SK-N-SH treated with all-trans-retinoic acid at 6 μM for 48 hours (cell line): Measurements from ENCODE around the gene SNX30.

Experiments
- ATAC-seq: fragments of 200-7000 bp; cut with Tn5 transposase; 3 replicates; pipeline ENCODE4 v1.9.1; 2020; ENCODE audit warnings: mild to moderate bottlenecking, moderate library complexity
- ARNTL ChIP-seq: fragments of 450-650 bp; formaldehyde crosslinking; IDR thresholded peaks from 2 replicates; pipeline ENCODE4 v1.5.0; 2020; ENCODE audit warnings: low read depth, mild to moderate bottlenecking, moderate library complexity, borderline replicate concordance
- BACH2 ChIP-seq: fragments of 250-450 bp; sonication (Bioruptor Pico); IDR thresholded peaks from 2 replicates; pipeline ENCODE4 v1.9.0; 2021; ENCODE audit warnings: mild to moderate bottlenecking, borderline replicate concordance
- CREB5 ChIP-seq: fragments of 250-450 bp; sonication (Bioruptor Pico); IDR thresholded peaks from 2 replicates; pipeline ENCODE4 v1.5.1; 2020; ENCODE audit warnings: low read depth, mild to moderate bottlenecking, moderate library complexity
- CSDC2 ChIP-seq: fragments of 250-450 bp; sonication (Bioruptor Pico); IDR thresholded peaks from 2 replicates; pipeline ENCODE4 v1.5.0; 2020; ENCODE audit warnings: mild to moderate bottlenecking, moderate library complexity
- ESRRG ChIP-seq: fragments of 250-450 bp; sonication (Bioruptor Pico); IDR thresholded peaks from 2 replicates; pipeline ENCODE4 v1.6.1; 2021; ENCODE audit warnings: mild to moderate bottlenecking
- GLIS3 ChIP-seq: fragments of 250-450 bp; sonication (Bioruptor Pico); IDR thresholded peaks from 2 replicates; pipeline ENCODE4 v1.5.0; 2020; ENCODE audit warnings: mild to moderate bottlenecking, moderate library complexity
- ISL1 ChIP-seq: fragments of 250-450 bp; sonication (Bioruptor Pico); IDR thresholded peaks from 2 replicates; pipeline ENCODE4 v2.1.2; 2022; ENCODE audit warnings: mild to moderate bottlenecking, moderate library complexity
- OSR1 ChIP-seq: fragments of 250-450 bp; sonication (Bioruptor Pico); IDR thresholded peaks from 2 replicates; pipeline ENCODE4 v1.8.0; 2022; ENCODE audit warnings: moderate library complexity, mild to moderate bottlenecking, inconsistent platforms
- PATZ1 ChIP-seq: fragments of 250-450 bp; sonication (Bioruptor Pico); IDR thresholded peaks from 2 replicates; pipeline ENCODE4 v1.8.0; 2020; ENCODE audit warnings: mild to moderate bottlenecking, moderate library complexity, borderline replicate concordance
- POU6F1 ChIP-seq: fragments of 250-450 bp; sonication (Bioruptor Pico); IDR thresholded peaks from 2 replicates; pipeline ENCODE4 v1.8.0; 2021; ENCODE audit warnings: low read depth, mild to moderate bottlenecking, moderate library complexity, borderline replicate concordance
- RARB ChIP-seq: fragments of 250-450 bp; sonication (Bioruptor Pico); IDR thresholded peaks from 2 replicates; pipeline ENCODE4 v1.8.0; 2021; ENCODE audit warnings: mild to moderate bottlenecking, moderate library complexity
- SNAI2 ChIP-seq: fragments of 250-450 bp; sonication (Bioruptor Pico); IDR thresholded peaks from 2 replicates; pipeline ENCODE4 v1.5.0; 2020; ENCODE audit warnings: mild to moderate bottlenecking, moderate library complexity
- TCF4 ChIP-seq: fragments of 250-450 bp; sonication (Bioruptor Pico); IDR thresholded peaks from 2 replicates; pipeline ENCODE4 v1.8.0; 2021; ENCODE audit warnings: mild to moderate bottlenecking, moderate library complexity, borderline replicate concordance
- TOX ChIP-seq: fragments of 250-450 bp; sonication (Bioruptor Pico); IDR thresholded peaks from 2 replicates; pipeline ENCODE4 v1.8.0; 2021; ENCODE audit warnings: mild to moderate bottlenecking, moderate library complexity, borderline replicate concordance
- TSHZ2 ChIP-seq: fragments of 250-450 bp; sonication (Bioruptor Pico); IDR thresholded peaks from 2 replicates; pipeline ENCODE4 v1.5.0; 2020; ENCODE audit warnings: mild to moderate bottlenecking, moderate library complexity
- ZC3H10 ChIP-seq: fragments of 250-450 bp; sonication (Bioruptor Pico); IDR thresholded peaks from 2 replicates; pipeline ENCODE4 v1.5.1; 2021; ENCODE audit warnings: mild to moderate bottlenecking, moderate library complexity
- ZFP3 ChIP-seq: fragments of 250-450 bp; sonication (Bioruptor Pico); IDR thresholded peaks from 2 replicates; pipeline ENCODE4 v1.5.0; 2020; ENCODE audit warnings: mild to moderate bottlenecking, moderate library complexity
- ZFP30 ChIP-seq: fragments of 450-650 bp; formaldehyde crosslinking; IDR thresholded peaks from 2 replicates; pipeline ENCODE4 v1.5.0; 2022; ENCODE audit warnings: mild to moderate bottlenecking, moderate library complexity
- ZNF565 ChIP-seq: fragments of 450-650 bp; formaldehyde crosslinking; conservative IDR thresholded peaks from 2 replicates; pipeline ENCODE4 v1.5.0; 2020; ENCODE audit warnings: low read depth, mild to moderate bottlenecking, moderate library complexity
- ZNF70 ChIP-seq: fragments of 450-650 bp; formaldehyde crosslinking; IDR thresholded peaks from 2 replicates; pipeline ENCODE4 v1.5.0; 2020; ENCODE audit warnings: mild to moderate bottlenecking, moderate library complexity
- ZNF8 ChIP-seq: fragments of 450-650 bp; formaldehyde crosslinking; IDR thresholded peaks from 2 replicates; pipeline ENCODE4 v1.5.0; 2020; ENCODE audit warnings: mild to moderate bottlenecking, moderate library complexity

The SNX30 gene

GRCh38 chr9:112831969-112832368 is 81.4 kb downstream of the SNX30 start:
- ATAC-seq: no peak
- TF ChIP-seq POU6F1 (no peak), ZNF8 (no peak), ESRRG (CRISPR knock-in tag) (no peak)

- no peak for ATAC-seq
- TF ChIP-seq PATZ1 (CRISPR knock-in tag) (no peak), CREB5 (no peak), GLIS3 (CRISPR knock-in tag) (no peak), BACH2 (CRISPR knock-in tag) (no peak), ZC3H10 (CRISPR knock-in tag) (no peak), ZNF565 (CRISPR knock-in tag) (no peak), TOX (CRISPR knock-in tag) (no peak), CSDC2 (no peak), ESRRG (CRISPR knock-in tag) (no peak), ISL1 (CRISPR knock-in tag) (no peak), TCF4 (CRISPR knock-in tag) (no peak), POU6F1 (no peak), RARB (CRISPR knock-in tag) (no peak), ZNF70 (CRISPR knock-in tag) (no peak), ZNF8 (no peak), ZFP3 (CRISPR knock-in tag) (no peak), ZFP30 (CRISPR knock-in tag) (no peak), TSHZ2 (CRISPR knock-in tag) (no peak), SNAI2 (CRISPR knock-in tag) (no peak), OSR1 (no peak)
Measured at GRCh38 chr9:112833081-112833480, 82.5 kb downstream of the SNX30 start.

GRCh38 chr9:112836394-112836793 is 85.8 kb downstream of the SNX30 start:
- TF ChIP-seq TSHZ2 (CRISPR knock-in tag) (no peak), PATZ1 (CRISPR knock-in tag) (no peak), ARNTL (CRISPR knock-in tag) (no peak), ESRRG (CRISPR knock-in tag) (no peak), POU6F1 (no peak), SNAI2 (CRISPR knock-in tag) (no peak), BACH2 (CRISPR knock-in tag) (no peak), ZNF8 (no peak), GLIS3 (CRISPR knock-in tag) (no peak), ZFP30 (CRISPR knock-in tag) (no peak), ISL1 (CRISPR knock-in tag) (no peak), CSDC2 (no peak), TOX (CRISPR knock-in tag) (no peak), ZC3H10 (CRISPR knock-in tag) (no peak), ZNF565 (CRISPR knock-in tag) (no peak), OSR1 (no peak), ZNF70 (CRISPR knock-in tag) (no peak), RARB (CRISPR knock-in tag) (no peak)
- TF ChIP-seq, all 23 proteins: peak for 0

More at GRCh38 chr9:112836394-112836793, 85.8 kb downstream of the SNX30 start:
- no peak for ATAC-seq
